GM15510 (cell line): ENCODE measurements around the gene UNC5A.

Experiments
- POLR2A ChIP-seq: IDR thresholded peaks from 3 replicates; pipeline ENCODE4 v1.6.1; 2011; ENCODE audit warnings: borderline replicate concordance; ENCODE audit not compliant: insufficient read length; ENCODE audit errors: extremely low read depth

UNC5A gene

DNA sequence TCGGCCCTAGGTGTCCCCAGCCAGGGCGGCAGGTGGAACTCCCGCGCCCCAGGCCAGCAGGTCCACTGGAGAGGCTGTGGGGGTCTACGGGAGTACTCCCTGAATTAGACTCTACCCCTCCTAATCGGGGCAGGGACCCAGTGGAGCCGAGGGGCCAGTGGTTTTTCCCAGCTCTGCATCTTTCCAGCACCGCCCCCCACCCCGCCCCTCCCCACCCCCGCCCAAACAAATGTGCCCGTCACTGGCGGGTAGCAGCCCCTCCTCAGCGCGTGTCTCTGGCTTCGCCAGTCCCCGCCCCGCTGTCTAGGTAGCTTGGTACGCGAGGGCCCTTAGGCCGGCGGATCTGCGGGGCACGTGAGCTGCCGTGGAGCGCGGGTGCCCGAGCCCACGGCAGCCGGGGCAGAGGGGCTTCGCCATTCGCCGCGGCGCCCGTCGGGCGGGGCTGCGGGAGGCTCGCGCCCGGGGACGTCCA is 7.0 kb downstream of the UNC5A start:
- no peak for TF ChIP-seq POLR2A

DNA sequence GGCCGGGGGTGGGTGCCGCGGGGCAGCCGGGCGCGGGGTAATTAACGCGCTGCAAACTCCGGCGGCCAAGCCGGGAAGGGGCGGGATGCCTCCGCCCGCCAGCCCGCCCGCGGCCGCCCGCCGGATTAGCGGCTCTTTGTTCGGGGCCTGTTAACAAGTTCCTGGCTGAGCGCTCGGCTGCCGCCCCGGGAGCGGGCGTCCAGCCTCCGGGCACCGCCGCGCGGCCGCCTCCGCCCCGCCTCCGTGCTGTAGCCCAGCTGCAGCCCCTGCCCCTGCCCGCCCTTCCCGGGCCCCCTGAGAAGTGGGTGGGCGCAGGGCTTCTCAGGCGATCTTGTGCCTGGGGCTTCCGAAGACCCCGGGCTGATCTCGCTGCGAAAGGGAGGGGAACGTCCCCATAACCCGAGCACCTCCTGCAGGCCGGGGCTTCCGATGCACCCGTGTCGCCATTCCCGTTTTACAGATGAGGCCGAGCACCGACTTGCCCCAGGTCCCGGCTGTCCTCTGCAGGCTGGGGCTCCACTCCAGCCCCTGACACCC is 7.5 kb downstream of the UNC5A start:
- TF ChIP-seq POLR2A: no peak

DNA sequence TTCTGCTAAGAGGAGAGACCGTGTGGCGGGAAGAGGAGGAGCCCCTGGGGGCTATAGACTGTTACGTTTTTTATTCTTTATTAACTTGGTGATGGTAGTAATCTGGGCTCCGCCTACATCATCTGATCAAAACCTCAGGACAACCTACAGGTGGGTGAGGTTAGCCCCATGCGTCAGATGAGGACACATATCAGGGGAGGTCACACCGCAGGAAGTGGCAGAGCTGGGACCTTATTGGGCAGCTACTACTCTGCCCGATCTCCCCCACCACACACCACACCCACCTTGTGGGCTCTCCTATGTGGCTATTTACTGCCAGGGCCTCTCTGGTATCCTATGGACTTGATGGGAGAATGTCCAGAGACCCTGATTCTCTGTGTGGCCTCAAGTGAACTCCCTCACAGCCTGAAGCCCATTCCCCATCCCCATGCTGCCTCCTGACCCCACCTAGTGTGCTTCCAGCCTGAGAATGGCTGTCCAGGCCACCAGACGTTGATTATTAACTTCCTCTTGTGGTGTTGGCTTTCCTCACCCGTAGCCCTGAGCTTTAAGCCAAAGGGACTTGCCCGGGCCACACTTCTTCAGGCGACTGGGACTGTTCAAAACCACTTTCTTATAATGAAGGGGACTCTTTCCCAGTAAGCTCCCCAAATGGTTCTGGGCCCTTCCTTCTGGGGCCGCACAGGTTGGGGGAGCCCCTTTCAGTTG is 8.2 kb downstream of the UNC5A start:
- TF ChIP-seq POLR2A: no peak

DNA sequence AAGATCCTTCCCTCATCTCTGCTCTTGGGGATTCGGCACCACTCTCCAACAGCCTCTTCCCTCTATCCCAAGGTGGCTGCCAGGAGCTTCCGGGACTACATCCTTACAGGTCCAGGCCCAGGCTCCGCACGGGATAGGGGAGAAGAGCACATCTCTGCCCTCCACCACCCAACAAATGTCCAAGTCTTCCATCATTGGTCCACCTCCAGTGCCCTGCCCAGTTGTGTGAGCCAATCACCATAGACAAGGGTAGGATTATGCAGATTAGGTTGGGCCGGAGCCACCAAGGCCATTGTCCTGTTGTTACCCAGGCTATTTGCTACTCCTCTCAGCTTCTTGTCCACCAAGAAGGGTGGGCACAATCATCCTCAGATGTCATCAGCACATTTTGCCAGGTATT is 9.1 kb downstream of the UNC5A start:
- TF ChIP-seq POLR2A: no peak

DNA sequence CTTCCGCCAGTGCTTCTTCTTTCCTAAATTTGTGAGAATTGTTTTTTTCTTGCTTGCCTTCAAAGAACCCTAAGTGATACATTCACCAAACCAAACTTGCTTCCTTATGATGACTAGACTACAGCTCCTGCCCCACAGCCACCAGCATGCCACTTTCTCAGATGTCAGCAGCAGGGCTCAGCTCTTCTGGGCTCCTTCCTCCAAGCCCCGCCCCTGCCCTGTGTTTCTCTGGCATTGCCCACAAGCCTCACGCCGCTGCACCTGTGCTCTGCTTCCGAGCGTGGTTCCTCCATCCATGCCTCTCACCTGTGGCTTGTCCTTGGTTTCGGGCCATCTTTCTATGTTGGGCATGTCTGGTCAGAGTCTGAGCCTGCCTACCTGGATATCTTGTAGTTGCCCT is 10.6 kb downstream of the UNC5A start:
- no peak for TF ChIP-seq POLR2A

DNA sequence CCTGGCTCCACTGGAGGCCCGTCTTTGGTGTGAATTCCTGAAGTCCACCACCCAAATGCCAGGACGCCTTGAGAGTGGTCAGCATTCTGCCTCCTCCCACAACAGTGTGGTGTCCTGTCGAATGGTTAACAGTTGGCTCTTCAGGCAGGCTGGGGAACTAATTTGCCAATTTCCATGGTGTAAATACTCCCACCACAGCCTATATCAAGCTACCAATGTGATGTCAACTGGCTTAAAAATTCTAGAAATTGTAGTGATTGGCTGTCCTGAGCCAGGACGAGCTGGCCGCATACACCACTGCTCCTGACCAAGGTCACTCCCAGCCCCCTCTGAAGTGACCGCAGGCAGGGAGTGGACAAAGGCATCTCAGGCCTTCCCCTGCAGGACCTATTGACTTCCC is 11.1 kb downstream of the UNC5A start:
- no peak for TF ChIP-seq POLR2A

DNA sequence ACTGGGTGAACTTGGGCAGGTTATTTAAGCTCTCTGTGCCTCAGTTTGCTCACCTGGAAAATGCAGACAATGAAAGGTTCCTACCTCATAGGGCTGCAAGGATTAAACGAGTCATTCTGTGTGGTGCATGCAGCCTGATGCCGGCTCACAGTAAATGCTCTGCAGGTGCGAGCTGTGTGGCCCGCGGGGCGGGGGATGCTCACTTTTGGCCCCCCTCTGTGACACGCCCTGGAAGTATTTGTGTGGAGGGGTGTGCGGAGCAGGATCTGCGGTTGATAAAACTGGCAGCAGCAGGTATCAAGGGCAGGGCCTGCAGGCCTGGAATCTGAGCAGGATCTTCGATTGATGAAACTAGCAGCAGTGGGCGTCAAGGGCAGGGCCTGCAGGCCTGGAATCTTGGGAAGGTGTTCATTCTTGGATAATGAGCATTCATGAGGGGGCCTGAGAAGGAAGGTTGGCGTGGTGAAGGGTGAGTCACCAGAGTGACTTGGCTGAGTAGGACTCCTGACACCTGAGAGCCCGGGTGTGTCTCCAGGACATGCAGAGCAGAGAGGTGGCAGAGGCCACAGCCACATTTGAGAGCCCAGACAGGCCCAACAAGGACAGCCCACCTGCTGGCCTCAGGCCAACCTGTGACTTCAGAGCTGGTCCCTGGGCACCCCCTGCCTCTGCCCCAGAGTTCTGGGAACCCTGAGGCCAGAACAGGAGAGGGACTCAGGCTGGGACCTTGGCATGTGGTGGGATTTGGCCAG is 11.9 kb downstream of the UNC5A start:
- no peak for TF ChIP-seq POLR2A

DNA sequence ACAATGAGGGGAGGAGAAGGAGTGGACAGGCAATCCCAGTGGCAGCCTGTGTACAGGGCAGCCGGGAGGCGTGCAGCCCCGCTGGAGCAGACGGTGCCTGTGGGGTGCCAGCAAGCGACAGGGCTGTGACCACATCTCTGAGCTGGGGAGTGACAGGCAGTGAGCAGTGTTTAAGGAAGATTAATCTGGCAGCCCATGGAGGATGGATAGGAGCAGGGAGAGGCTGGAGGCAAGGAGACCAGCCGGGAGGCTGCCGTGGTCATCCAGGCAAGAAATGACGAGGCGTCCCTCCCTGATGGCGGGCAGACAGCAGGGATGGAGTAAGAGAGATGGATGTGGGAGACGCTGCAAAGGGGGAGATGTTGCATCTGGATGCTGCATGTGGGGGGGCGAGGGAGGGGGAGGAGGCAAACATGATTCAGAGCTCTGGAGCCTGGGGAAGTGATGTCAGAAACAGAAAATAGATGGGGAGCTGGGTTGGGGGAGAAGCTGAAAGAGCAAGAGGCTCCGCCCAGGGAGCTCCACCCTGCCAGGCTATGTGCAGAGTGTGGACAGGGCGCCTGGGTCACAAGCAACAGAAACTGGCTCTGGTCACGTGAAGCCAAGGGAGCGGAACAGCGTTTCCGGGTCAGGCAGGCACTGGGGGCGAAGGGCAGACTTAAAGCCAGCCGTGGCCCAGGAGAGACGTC is 12.6 kb downstream of the UNC5A start:
- TF ChIP-seq POLR2A: no peak

DNA sequence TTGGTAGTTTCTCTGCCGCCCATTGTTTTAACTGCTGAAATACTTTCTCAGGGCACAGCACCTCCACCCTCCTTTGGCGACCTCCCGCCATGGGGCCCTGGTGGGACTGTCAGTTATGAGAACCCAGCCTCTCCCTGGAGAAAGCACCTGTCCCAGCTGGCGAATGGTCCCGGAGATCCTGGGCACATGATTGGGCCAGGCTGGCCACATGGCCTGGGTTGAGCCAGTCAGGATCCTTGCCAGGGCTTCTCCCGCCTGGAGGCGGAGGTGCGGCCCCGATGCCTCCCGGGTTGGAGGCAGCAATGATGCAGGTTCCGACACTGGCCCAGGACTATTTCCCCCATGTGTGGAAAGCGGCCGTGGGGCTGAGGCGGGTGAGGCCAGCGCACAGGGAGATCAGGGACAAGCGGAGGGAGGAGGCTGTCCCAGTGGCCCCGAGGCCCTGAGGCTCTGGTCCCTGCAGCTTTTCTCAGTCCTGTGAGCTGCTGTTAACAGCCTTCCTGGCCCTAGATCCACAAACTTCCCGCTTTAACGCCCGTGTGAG is 13.6 kb downstream of the UNC5A start:
- no peak for TF ChIP-seq POLR2A

DNA sequence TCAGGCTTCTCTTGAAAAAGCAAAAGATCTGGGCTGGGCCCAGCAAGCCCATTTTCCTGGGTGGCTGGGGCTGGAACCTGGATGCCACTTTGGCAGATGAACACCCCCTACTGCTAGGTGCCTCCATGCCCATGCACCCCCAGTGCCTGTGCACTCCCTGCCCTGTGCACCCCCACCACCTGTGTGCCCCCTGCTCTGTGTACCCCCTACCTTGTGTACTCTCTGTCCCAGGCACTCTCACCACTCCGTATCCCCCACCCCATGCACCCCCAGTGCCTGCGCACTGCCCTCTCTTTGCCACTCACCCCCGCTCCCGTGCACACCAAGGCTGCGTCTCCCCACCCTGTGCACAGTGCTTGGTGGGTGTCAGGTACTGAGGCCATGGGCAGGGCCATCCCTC is 14.2 kb downstream of the UNC5A start:
- no peak for TF ChIP-seq POLR2A

DNA sequence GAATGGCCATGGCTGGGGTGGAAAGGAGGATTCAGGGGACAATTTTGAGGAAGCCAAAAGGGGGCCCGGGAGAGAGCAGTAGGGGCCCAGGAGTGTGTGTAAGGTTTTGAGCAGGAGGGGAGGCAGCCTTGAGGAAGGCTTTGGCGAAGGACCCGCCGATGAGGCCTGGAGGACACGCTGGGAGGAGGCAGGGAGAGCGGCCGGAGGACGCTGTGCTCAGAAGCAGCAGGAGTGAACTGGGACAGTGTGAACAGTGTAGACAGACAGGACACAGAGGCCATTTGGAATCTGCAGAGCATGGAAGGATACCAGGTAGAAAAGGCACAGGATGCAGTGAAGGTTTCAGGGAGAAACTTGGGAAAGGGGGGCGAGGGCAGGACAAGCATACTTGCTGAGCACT is 14.9 kb downstream of the UNC5A start:
- no peak for TF ChIP-seq POLR2A

DNA sequence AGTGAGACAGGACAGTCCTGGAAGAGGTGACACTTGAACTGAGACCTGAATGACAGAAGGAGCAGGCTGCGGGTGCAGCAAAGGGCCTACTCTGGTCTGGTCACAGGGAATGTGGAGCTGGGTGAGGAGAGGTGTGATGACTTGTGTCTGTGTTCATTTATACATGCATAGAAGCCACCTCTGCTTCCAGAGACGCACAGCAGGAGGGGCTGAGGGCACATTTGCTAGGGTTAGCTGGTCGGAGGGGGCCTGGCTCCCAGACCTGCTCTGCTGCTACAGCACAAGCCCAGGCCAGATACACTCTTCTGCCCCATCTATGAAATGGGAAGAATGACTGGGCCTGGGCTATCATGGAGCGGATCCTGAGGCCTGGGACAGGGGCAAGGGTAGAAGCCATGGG is 15.6 kb downstream of the UNC5A start:
- TF ChIP-seq POLR2A: no peak

DNA sequence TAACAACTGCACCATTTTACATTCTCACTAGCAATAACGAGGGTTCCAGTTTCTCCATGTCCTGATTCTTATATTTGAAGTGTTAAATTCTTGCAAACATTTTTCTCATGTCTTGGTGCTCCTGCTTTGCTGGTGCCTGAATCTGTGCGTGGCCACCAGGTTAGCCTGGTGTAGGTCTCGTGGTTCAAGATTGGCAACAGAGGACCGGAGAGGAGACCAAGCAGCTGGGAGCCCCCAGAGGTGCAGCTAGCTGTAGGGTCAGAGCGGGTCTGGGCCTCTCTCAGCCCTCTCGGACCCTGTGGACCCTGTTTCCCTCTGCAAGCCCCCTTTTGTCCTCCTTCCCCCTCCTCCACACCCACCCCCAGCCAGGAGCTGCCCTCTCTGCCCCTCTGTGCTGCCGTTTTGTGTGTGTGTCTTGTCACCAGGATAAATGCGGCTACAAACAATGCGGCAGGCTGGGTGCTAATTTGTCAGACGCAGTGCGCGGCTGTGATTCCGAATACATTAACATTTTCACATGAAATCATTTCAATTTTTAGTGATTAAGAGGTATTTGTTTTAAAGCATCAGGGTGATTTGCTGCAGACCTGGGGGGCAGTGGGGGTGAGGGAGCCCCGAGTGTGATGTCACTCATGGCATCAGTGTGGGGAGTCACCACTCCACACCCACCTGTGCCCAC is 17.5 kb downstream of the UNC5A start:
- no peak for TF ChIP-seq POLR2A

DNA sequence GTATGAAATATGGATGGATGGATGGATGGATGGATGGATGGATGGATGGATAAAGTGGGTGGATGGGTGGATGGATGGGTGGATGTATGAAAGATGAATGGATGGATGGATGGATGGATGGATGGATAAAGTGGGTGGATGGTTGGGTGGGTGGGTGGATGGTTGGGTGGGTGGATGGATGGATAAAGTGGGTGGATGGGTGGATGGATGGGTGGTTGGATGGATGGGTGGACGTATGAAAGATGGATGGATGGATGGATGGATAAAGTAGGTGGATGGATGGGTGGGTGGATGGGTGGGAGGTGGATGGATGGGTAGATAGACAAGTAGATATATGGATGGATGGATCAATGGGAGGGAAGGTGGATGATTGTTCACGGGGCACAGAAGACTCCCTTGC is 19.0 kb downstream of the UNC5A start:
- TF ChIP-seq POLR2A: no peak
